NCI-H2171 (cell line): ENCODE data around the gene LRRTM4.
"Not testable (repeated sequence)": the region's sequence is repeated elsewhere in the genome, so short reads cannot be mapped to it uniquely, and the experiment has no call there.

Source experiments
- DNase-seq: peaks from one replicate; lab custom pipeline; 2025; lab: John Stamatoyannopoulos, UW

Gene LRRTM4

GRCh38 chr2:77081597-77081996, 440.6 kb downstream of the LRRTM4 start:
- DNase-seq: no peak

- no peak for DNase-seq
Observed at GRCh38 chr2:77064324-77064723, 457.9 kb downstream of the LRRTM4 start.

GRCh38 chr2:77054938-77055337, 467.2 kb downstream of the LRRTM4 start:
- DNase-seq: no peak

GRCh38 chr2:77046339-77046738, 475.8 kb downstream of the LRRTM4 start:
- DNase-seq: no peak

- DNase-seq: not testable (repeated sequence)
Observed at GRCh38 chr2:77045456-77045855, 476.7 kb downstream of the LRRTM4 start.

- no peak for DNase-seq
Observed at GRCh38 chr2:77034445-77034844, 487.7 kb downstream of the LRRTM4 start.

- DNase-seq: not testable (repeated sequence)
Observed at GRCh38 chr2:77029237-77029636, 492.9 kb downstream of the LRRTM4 start.

- no peak for DNase-seq
Observed at GRCh38 chr2:77028032-77028600, 494.1 kb downstream of the LRRTM4 start.

GRCh38 chr2:77025714-77026113, 496.5 kb downstream of the LRRTM4 start:
- no peak for DNase-seq

- no peak for DNase-seq
Observed at GRCh38 chr2:77021161-77021560, 501.0 kb downstream of the LRRTM4 start.

- no peak for DNase-seq
Observed at GRCh38 chr2:77018219-77018618, 504.0 kb downstream of the LRRTM4 start.

GRCh38 chr2:77017355-77017745, 504.8 kb downstream of the LRRTM4 start:
- DNase-seq: no peak

GRCh38 chr2:77016443-77017354, 505.5 kb downstream of the LRRTM4 start:
- no peak for DNase-seq

GRCh38 chr2:77013953-77014352, 508.2 kb downstream of the LRRTM4 start:
- DNase-seq: no peak

- DNase-seq: no peak
Observed at GRCh38 chr2:77013457-77013856, 508.7 kb downstream of the LRRTM4 start.

GRCh38 chr2:77009307-77009706, 512.9 kb downstream of the LRRTM4 start:
- DNase-seq: no peak

- DNase-seq: no peak
Observed at GRCh38 chr2:77008853-77009252, 513.3 kb downstream of the LRRTM4 start.

GRCh38 chr2:77007686-77008085, 514.5 kb downstream of the LRRTM4 start:
- no peak for DNase-seq

GRCh38 chr2:77005522-77005921, 516.7 kb downstream of the LRRTM4 start:
- no peak for DNase-seq

GRCh38 chr2:77001895-77002294, 520.3 kb downstream of the LRRTM4 start:
- DNase-seq: no peak

- DNase-seq: no peak
Observed at GRCh38 chr2:76998704-76999103, 523.5 kb downstream of the LRRTM4 start.

GRCh38 chr2:76998152-76998551, 524.0 kb downstream of the LRRTM4 start:
- no peak for DNase-seq

- no peak for DNase-seq
Observed at GRCh38 chr2:76997296-76997695, 524.9 kb downstream of the LRRTM4 start.
